Testis (tissue), 2 donors: ENCODE measurements around the gene OLFM1.

Experiments used
- POLR2A ChIP-seq: fragments of 450-650 bp; IDR thresholded peaks from one replicate; pipeline ENCODE4 v1.6.1; 2017; ENCODE audit warnings: antibody characterized with exemption, mild to moderate bottlenecking, moderate library complexity
- TF ChIP-seq, protein P1 (sequence below), 3 experiments: fragments of 450-650 bp in 2 of 3; fragments of 200-600 bp in 1 of 3; sonication (generic) in 1 of 3; IDR thresholded peaks; one replicate each; pipeline ENCODE4 v1.5.1; 2016 to 2019; ENCODE audit warnings: antibody characterized with exemption in 3 of 3, mild to moderate bottlenecking in 2 of 3, moderate library complexity in 1 of 3

DNA sequence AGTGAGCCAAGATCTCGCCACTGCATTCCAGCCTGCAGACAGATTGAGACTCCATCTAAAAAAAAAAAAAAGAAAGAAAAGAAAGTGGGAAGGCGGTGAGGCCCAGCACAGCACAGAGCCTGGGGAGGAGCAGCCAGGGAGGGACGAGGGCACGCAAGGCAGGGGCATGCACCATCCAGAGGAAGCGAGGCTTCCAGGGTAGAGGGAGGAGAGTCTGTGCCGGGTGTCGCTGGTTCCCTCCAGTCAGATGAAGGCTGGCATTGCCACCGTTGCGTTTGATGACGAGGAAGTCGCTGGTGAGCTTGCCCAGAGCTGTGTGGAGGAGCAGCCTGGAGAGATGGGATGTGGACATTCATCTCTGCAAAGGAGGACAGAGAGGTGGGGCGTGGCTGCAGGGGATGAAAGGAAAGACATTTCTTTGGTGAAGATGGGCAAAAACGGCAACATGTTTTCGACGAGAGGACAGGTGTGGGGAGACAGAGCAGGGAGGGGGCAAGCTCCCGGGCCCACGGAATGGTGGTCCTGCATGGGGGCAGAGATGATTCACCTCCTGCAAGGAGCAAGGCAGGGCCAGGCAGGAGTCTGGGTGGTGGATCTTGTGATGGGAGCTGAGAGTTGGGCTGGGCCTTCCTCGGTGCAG is 18.6 kb upstream of the OLFM1 start:
- TF ChIP-seq, protein P1, sequence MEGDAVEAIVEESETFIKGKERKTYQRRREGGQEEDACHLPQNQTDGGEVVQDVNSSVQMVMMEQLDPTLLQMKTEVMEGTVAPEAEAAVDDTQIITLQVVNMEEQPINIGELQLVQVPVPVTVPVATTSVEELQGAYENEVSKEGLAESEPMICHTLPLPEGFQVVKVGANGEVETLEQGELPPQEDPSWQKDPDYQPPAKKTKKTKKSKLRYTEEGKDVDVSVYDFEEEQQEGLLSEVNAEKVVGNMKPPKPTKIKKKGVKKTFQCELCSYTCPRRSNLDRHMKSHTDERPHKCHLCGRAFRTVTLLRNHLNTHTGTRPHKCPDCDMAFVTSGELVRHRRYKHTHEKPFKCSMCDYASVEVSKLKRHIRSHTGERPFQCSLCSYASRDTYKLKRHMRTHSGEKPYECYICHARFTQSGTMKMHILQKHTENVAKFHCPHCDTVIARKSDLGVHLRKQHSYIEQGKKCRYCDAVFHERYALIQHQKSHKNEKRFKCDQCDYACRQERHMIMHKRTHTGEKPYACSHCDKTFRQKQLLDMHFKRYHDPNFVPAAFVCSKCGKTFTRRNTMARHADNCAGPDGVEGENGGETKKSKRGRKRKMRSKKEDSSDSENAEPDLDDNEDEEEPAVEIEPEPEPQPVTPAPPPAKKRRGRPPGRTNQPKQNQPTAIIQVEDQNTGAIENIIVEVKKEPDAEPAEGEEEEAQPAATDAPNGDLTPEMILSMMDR (IDR thresholded peaks at IDR 0.05), result no peak
- no peak for TF ChIP-seq POLR2A
